Measurements from ENCODE around the gene TSPAN18.

TSPAN18 gene

GRCh38 chr11:44741976-44742375, 15.2 kb downstream of the TSPAN18 start:
- DNase-seq, result no peak

- DNase-seq, result no peak
Observed at GRCh38 chr11:44742508-44743246, 15.9 kb downstream of the TSPAN18 start.

- DNase-seq, result no peak
Observed at GRCh38 chr11:44743326-44743725, 16.6 kb downstream of the TSPAN18 start.

- peak; percentile 53 for DNase-seq
Observed at GRCh38 chr11:44743959-44744557, 17.3 kb downstream of the TSPAN18 start.

- DNase-seq, result peak; percentile 81
Observed at GRCh38 chr11:44746894-44747293, 20.1 kb downstream of the TSPAN18 start.

GRCh38 chr11:44747316-44747715, 20.6 kb downstream of the TSPAN18 start:
- DNase-seq, result no peak

GRCh38 chr11:44747836-44748235, 21.1 kb downstream of the TSPAN18 start:
- DNase-seq, result no peak

GRCh38 chr11:44748606-44749005, 21.8 kb downstream of the TSPAN18 start:
- no peak for DNase-seq

- no peak for DNase-seq
Observed at GRCh38 chr11:44749189-44749588, 22.4 kb downstream of the TSPAN18 start.

GRCh38 chr11:44750551-44751465, 24.0 kb downstream of the TSPAN18 start:
- DNase-seq, result peak; percentile 90

GRCh38 chr11:44752300-44752699, 25.5 kb downstream of the TSPAN18 start:
- DNase-seq, result peak; percentile 49

GRCh38 chr11:44752713-44753112, 26.0 kb downstream of the TSPAN18 start:
- no peak for DNase-seq

GRCh38 chr11:44753961-44754645, 27.3 kb downstream of the TSPAN18 start:
- DNase-seq, result no peak

- DNase-seq, result peak; percentile 27
Observed at GRCh38 chr11:44754876-44755555, 28.3 kb downstream of the TSPAN18 start.

- peak; percentile 90 for DNase-seq
Observed at GRCh38 chr11:44755556-44756523, 29.1 kb downstream of the TSPAN18 start.

GRCh38 chr11:44758983-44759382, 32.2 kb downstream of the TSPAN18 start:
- DNase-seq, result peak; percentile 62

- DNase-seq, result no peak
Observed at GRCh38 chr11:44759743-44760476, 33.1 kb downstream of the TSPAN18 start.

GRCh38 chr11:44760477-44760872, 33.7 kb downstream of the TSPAN18 start:
- no peak for DNase-seq

GRCh38 chr11:44760917-44761550, 34.3 kb downstream of the TSPAN18 start:
- no peak for DNase-seq

- DNase-seq, result no peak
Observed at GRCh38 chr11:44761551-44761961, 34.8 kb downstream of the TSPAN18 start.

All from NCI-H446 treated with DMSO at 0.1 percent for 48 hours (cell line).